IMR-90 (cell line): Measurements from ENCODE around the gene LZIC. TPM values are rescaled to one million over a fixed set of nuclear protein-coding genes. Genes with fewer than 3 reads are reported as not detected.

ENCODE experiments used
- ATAC-seq: fragments of 200-7000 bp; cut with Tn5 transposase; 2 replicates; pipeline ENCODE4 v1.9.1; 2020; ENCODE audit warnings: low read depth, mild to moderate bottlenecking, moderate library complexity
- BruUV-seq: library from RNA; stranded (reverse); fragments of 400-500 nt; replicated peaks from 2 replicates; lab custom pipeline; 2021; lab: Mats Ljungman, UMichigan
- CTCF ChIA-PET: fragments of 300-600 bp; formaldehyde crosslinking; extraction: SDS; loops from one replicate; lab custom pipeline; 2021; ENCODE audit warnings: antibody characterized with exemption; lab: Yijun Ruan, JAX
- POLR2A ChIA-PET: fragments of 300-600 bp; sonication (Branson Sonifier 250); formaldehyde crosslinking; loops from one replicate; lab custom pipeline; 2022; ENCODE audit warnings: antibody characterized with exemption; ENCODE audit not compliant: unreplicated experiment; lab: Charles Lee
- DNase-seq: peaks from one replicate; pipeline ENCODE4 v3.0.0; 2013
- H2AFZ ChIP-seq: replicated peaks from 2 replicates; pipeline ENCODE3; 2013; ENCODE audit warnings: low read length, mild to moderate bottlenecking; ENCODE audit not compliant: poor library complexity
- H2AK5ac ChIP-seq: 2 replicates; pipeline ENCODE4 v1.6.1; 2013; ENCODE audit warnings: low read depth, low read length, inconsistent platforms
- H2AK9ac ChIP-seq: replicated peaks from 2 replicates; pipeline ENCODE3; 2013; ENCODE audit warnings: mild to moderate bottlenecking, low read depth, low read length, moderate library complexity; ENCODE audit not compliant: poor library complexity
- H2BK120ac ChIP-seq: 2 replicates; pipeline ENCODE4 v1.6.1; 2013; ENCODE audit warnings: low read depth, low read length, inconsistent platforms
- H2BK15ac ChIP-seq: 3 replicates; pipeline ENCODE4 v1.6.1; 2013; ENCODE audit warnings: low read depth, low read length, inconsistent platforms
- H2BK20ac ChIP-seq: 2 replicates; pipeline ENCODE4 v1.6.1; 2013; ENCODE audit warnings: low read depth, mild to moderate bottlenecking, inconsistent platforms, low read length, moderate library complexity
- H2BK5ac ChIP-seq: 2 replicates; pipeline ENCODE4 v1.6.1; 2013; ENCODE audit warnings: mild to moderate bottlenecking, low read depth, low read length, inconsistent platforms; ENCODE audit not compliant: poor library complexity, severe bottlenecking
- H3K14ac ChIP-seq: replicated peaks from 2 replicates; pipeline ENCODE4 v1.6.1; 2013; ENCODE audit warnings: low read depth, low read length, inconsistent platforms
- H3K18ac ChIP-seq: 2 replicates; pipeline ENCODE4 v1.6.1; 2013; ENCODE audit warnings: low read depth, low read length, control low read depth
- H3K23ac ChIP-seq: 2 replicates; pipeline ENCODE4 v1.6.1; 2013; ENCODE audit warnings: low read depth, low read length, inconsistent platforms
- H3K27ac ChIP-seq: 2 replicates; pipeline ENCODE4 v1.5.1; 2013; ENCODE audit warnings: mild to moderate bottlenecking, control low read depth, low read length; ENCODE audit not compliant: insufficient read depth
- H3K27me3 ChIP-seq: 2 replicates; pipeline ENCODE4 v1.6.1; 2013; ENCODE audit warnings: low read length; ENCODE audit not compliant: control insufficient read depth, insufficient read depth
- H3K36me3 ChIP-seq: 2 replicates; pipeline ENCODE4 v1.6.1; 2013; ENCODE audit warnings: low read length, mixed read lengths; ENCODE audit not compliant: control insufficient read depth, insufficient read depth
- H3K4ac ChIP-seq: 2 replicates; pipeline ENCODE4 v1.6.1; 2013; ENCODE audit warnings: low read depth, low read length, inconsistent platforms
- H3K4me1 ChIP-seq: 2 replicates; pipeline ENCODE4 v1.6.1; 2013; ENCODE audit warnings: low read length, mixed read lengths; ENCODE audit not compliant: control insufficient read depth, insufficient read depth
- H3K4me2 ChIP-seq: 2 replicates; pipeline ENCODE4 v1.6.1; 2013; ENCODE audit warnings: low read depth, mild to moderate bottlenecking, control low read depth, low read length, moderate library complexity
- H3K4me3 ChIP-seq: 2 replicates; pipeline ENCODE4 v1.5.1; 2013; ENCODE audit warnings: low read depth, mild to moderate bottlenecking, control low read depth, low read length, moderate library complexity; ENCODE audit not compliant: insufficient read depth
- H3K56ac ChIP-seq: 2 replicates; pipeline ENCODE4 v1.6.1; 2013; ENCODE audit warnings: low read length, inconsistent platforms; ENCODE audit not compliant: insufficient read depth; ENCODE audit errors: extremely low read depth
- H3K79me1 ChIP-seq, 2 experiments: 2 replicates each; pipeline ENCODE4 v1.6.1; 2013; ENCODE audit warnings: low read length in 2 of 2, inconsistent platforms in 1 of 2, low read depth in 1 of 2
- H3K9ac ChIP-seq: 2 replicates; pipeline ENCODE4 v1.6.1; 2013; ENCODE audit warnings: low read depth, low read length, control low read depth
- H3K9me1 ChIP-seq: 2 replicates; pipeline ENCODE4 v1.6.1; 2013; ENCODE audit warnings: low read length, inconsistent platforms; ENCODE audit not compliant: insufficient read depth
- H3K9me3 ChIP-seq: 2 replicates; pipeline ENCODE4 v1.6.1; 2013; ENCODE audit warnings: low read length; ENCODE audit not compliant: control insufficient read depth, insufficient read depth
- H4K20me1 ChIP-seq: 2 replicates; pipeline ENCODE4 v1.6.1; 2013; ENCODE audit warnings: low read length, inconsistent platforms; ENCODE audit not compliant: insufficient read depth
- H4K5ac ChIP-seq: 2 replicates; pipeline ENCODE4 v1.6.1; 2013; ENCODE audit warnings: mild to moderate bottlenecking, low read depth, low read length, control low read depth
- H4K8ac ChIP-seq, 2 experiments: 2 replicates each; pipeline ENCODE4 v1.6.1; 2013; ENCODE audit warnings: low read depth in 2 of 2, low read length in 2 of 2, control low read depth in 1 of 2, inconsistent platforms in 1 of 2
- H4K91ac ChIP-seq: 2 replicates; pipeline ENCODE4 v1.6.1; 2013; ENCODE audit warnings: low read depth, low read length, inconsistent platforms; ENCODE audit not compliant: insufficient read depth
- BHLHE40 ChIP-seq: fragments of 150-350 bp; IDR thresholded peaks from 2 replicates; pipeline ENCODE4 v1.6.1; 2016; ENCODE audit warnings: mild to moderate bottlenecking, low read depth, low read length
- CHD1 ChIP-seq: IDR thresholded peaks from 2 replicates; pipeline ENCODE4 v1.6.1; 2012; ENCODE audit warnings: low read depth, low read length, improper control_type of control experiment
- FOS ChIP-seq: fragments of 150-350 bp; IDR thresholded peaks from 2 replicates; pipeline ENCODE4 v1.6.1; 2016; ENCODE audit warnings: low read depth, low read length
- MAFK ChIP-seq: IDR thresholded peaks from 2 replicates; pipeline ENCODE4 v1.6.1; 2012; ENCODE audit warnings: low read depth, low read length, improper control_type of control experiment
- MXI1 ChIP-seq: IDR thresholded peaks from 2 replicates; pipeline ENCODE4 v1.6.1; 2012; ENCODE audit warnings: low read depth, mild to moderate bottlenecking, low read length, moderate library complexity, borderline replicate concordance
- NFE2L2 ChIP-seq: fragments of 150-350 bp; IDR thresholded peaks from 2 replicates; pipeline ENCODE4 v1.6.1; 2016; ENCODE audit warnings: low read depth, mild to moderate bottlenecking, low read length
- RCOR1 ChIP-seq: IDR thresholded peaks from 2 replicates; pipeline ENCODE4 v1.6.1; 2012; ENCODE audit warnings: mild to moderate bottlenecking, low read length, improper control_type of control experiment; ENCODE audit not compliant: insufficient replicate concordance
- WGBS, 2 experiments: methylation state at CpG; one replicate each; pipeline versions ENCODE4 v1.1.5 to v1.1.7; 2013; ENCODE audit warnings: missing lambda C conversion rate in 2 of 2; ENCODE audit not compliant: insufficient read length in 1 of 2; ENCODE audit errors: extremely low coverage in 2 of 2; 5-methylcytosine and 5-hydroxymethylcytosine counted together
- dilution Hi-C: fragments of 300-500 bp; cut with HindIII; formaldehyde crosslinking; loops from one replicate; pipeline ENCODE4 v1.14.3; 2018; ENCODE audit warnings: low sequenced_read_pairs; ENCODE audit not compliant: unreplicated experiment
- in situ Hi-C: fragments of 300-500 bp; cut with MboI; formaldehyde crosslinking; loops from 3 replicates; pipeline ENCODE4 v1.14.3; 2019; ENCODE audit warnings: low sequenced_read_pairs, inconsistent platforms, mixed read lengths
- intact Hi-C: fragments of 100-400 bp; cut with micrococcal nuclease; formaldehyde crosslinking; loops from 2 replicates; pipeline ENCODE4 v1.10.0; 2022
- polyA plus RNA-seq, 3 experiments: library from polyadenylated mRNA; depleted of rRNA; stranded (reverse); fragments of >200 nt; gene quantifications; 2 replicates each; pipeline ENCODE4 v1.2.3, GENCODE V29; 2012; ENCODE audit warnings: low replicate concordance in 1 of 3
- total RNA-seq: library from RNA; depleted of rRNA; stranded (reverse); fragments of >200 nt; gene quantifications from 2 replicates; pipeline ENCODE4 v1.2.3, GENCODE V29; 2012

The LZIC gene
- total and polyA plus RNA-seq, 2 of the 4 experiments (the other 2 are of a cell fraction): 11.6 to 19.0 TPM

DNA sequence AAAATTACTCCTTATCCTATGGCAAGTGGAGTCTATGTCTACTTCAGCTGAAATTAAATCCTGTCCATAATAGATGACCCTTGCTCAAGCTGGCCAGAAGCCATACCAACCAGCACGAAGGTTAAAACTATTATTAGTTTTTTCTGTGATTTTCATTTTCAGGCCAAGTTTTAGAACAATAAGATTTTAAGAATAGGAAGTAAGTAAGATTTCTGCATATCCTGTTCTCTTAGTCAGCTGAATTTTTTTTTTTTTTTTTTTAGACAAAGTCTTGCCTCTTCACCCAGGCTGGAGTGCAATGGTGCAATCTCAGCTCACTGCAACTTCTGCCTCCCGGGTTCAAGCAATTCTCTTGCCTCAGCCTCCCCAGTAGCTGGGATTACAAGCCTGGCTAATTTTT, 47.8 kb upstream of the LZIC start:
- no peaks in the 10 kb centered on the region for H3K36me3 ChIP-seq
- H4K20me1 ChIP-seq: no peaks in the 10 kb centered on the region
- no peaks in the 10 kb centered on the region for H3K79me1 ChIP-seq
- TF ChIP-seq RCOR1: no peak
- no peak for TF ChIP-seq MXI1
- TF ChIP-seq MAFK: no peak
- TF ChIP-seq FOS: no peak
- no peak for TF ChIP-seq BHLHE40
- no peak for TF ChIP-seq NFE2L2
- TF ChIP-seq CHD1: no peak
- H2AK9ac ChIP-seq: no peak overlapping the region
- BruUV-seq: no TSS peak
- H2BK5ac ChIP-seq: no peak overlapping the region
- H3K23ac ChIP-seq: no peak overlapping the region
- H3K27me3 ChIP-seq: peaks cover 3% of the 10 kb centered on the region; the same call in 1 of the 2 replicates
- no peak overlapping the region for H2BK15ac ChIP-seq
- in situ Hi-C loops: no loop called here
- no peak overlapping the region for H3K56ac ChIP-seq
- H2BK120ac ChIP-seq: no peak overlapping the region
- DNase-seq: no peak
- no peak overlapping the region for H2AFZ ChIP-seq
- intact Hi-C loops: no loop called here
- no peak overlapping the region for H2AK5ac ChIP-seq
- H3K14ac ChIP-seq: no peak overlapping the region
- no peak overlapping the region for H3K27ac ChIP-seq
- CTCF ChIA-PET: interaction anchor here (1.4 kb wide), 1 partner anchor 9 kb away, joined by 3 read pairs; no protein-coding TSS in a partner anchor
- no peaks in the 10 kb centered on the region for H3K9me1 ChIP-seq
- no peak overlapping the region for H3K9ac ChIP-seq
- no peak overlapping the region for H4K8ac ChIP-seq
- no peak overlapping the region for H3K18ac ChIP-seq
- dilution Hi-C loops: no loop called here
- POLR2A ChIA-PET: interaction anchor here (0.6 kb wide), 1 partner anchor 12 kb away, joined by 3 read pairs; no protein-coding TSS in a partner anchor
- H4K91ac ChIP-seq: no peak overlapping the region
- H3K4me3 ChIP-seq: no peak overlapping the region
- ATAC-seq: no peak
- H3K4me2 ChIP-seq: no peak overlapping the region
- H4K5ac ChIP-seq: no peak overlapping the region
- no peaks in the 10 kb centered on the region for H3K4me1 ChIP-seq
- H3K9me3 ChIP-seq: no peaks in the 10 kb centered on the region
- no peak overlapping the region for H2BK20ac ChIP-seq
- no peak overlapping the region for H3K4ac ChIP-seq
- no CpG with 5 or more reads among the region's 2 CpGs for WGBS, 2 experiments
